HepG2 (cell line): ENCODE measurements around the gene C22orf39. TPM values are rescaled to one million over a fixed set of nuclear protein-coding genes. Genes with fewer than 3 reads are reported as not detected.

Source experiments
- HMGA1 ChIP-seq: sonication (generic); formaldehyde crosslinking; conservative IDR thresholded peaks from 2 replicates; pipeline ENCODE4 v1.4.0; 2020; ENCODE audit warnings: missing genetic modification reagents
- RBAK ChIP-seq: sonication (generic); formaldehyde crosslinking; IDR thresholded peaks from 2 replicates; pipeline ENCODE4 v1.5.1; 2020; ENCODE audit warnings: mild to moderate bottlenecking, missing genetic modification reagents
- TFE3 ChIP-seq: IDR thresholded peaks from 2 replicates; pipeline ENCODE4 v1.6.1; 2016
- ZFP91 ChIP-seq: sonication (generic); formaldehyde crosslinking; IDR thresholded peaks from 2 replicates; pipeline ENCODE4 v1.9.0; 2022; ENCODE audit warnings: missing genetic modification reagents, mild to moderate bottlenecking, borderline replicate concordance
- ZMYM3 ChIP-seq: sonication (generic); formaldehyde crosslinking; IDR thresholded peaks from 2 replicates; pipeline ENCODE4 v1.5.1; 2020; ENCODE audit warnings: mild to moderate bottlenecking, missing genetic modification reagents
- ZNF264 ChIP-seq: sonication (generic); formaldehyde crosslinking; IDR thresholded peaks from 2 replicates; pipeline ENCODE4 v1.4.0; 2020; ENCODE audit warnings: missing genetic modification reagents
- ZNF281 ChIP-seq: sonication (generic); formaldehyde crosslinking; IDR thresholded peaks from 2 replicates; pipeline ENCODE4 v1.4.0; 2020; ENCODE audit warnings: missing genetic modification reagents, borderline replicate concordance
- ZNF556 ChIP-seq: sonication (generic); formaldehyde crosslinking; IDR thresholded peaks from 2 replicates; pipeline ENCODE4 v1.4.0; 2020; ENCODE audit warnings: mild to moderate bottlenecking, missing genetic modification reagents, borderline replicate concordance
- polyA plus RNA-seq, 8 experiments: library from polyadenylated mRNA; depleted of rRNA in 3 of 8; stranded (reverse) in 7 of 8; unstranded in 1 of 8; fragments of >200 nt; fragmentation: Illumina TruSeq in 4 of 8; extraction: Trizol in 4 of 8; gene quantifications; 2 replicates each; pipeline versions ENCODE4 v1.2.1 to v1.2.3, GENCODE V29; 2011 to 2016; ENCODE audit warnings: low read depth in 4 of 8, missing spikeins in 1 of 8, mixed read lengths in 1 of 8; ENCODE audit not compliant: insufficient read depth in 1 of 8
- total RNA-seq, 5 experiments: library from RNA; depleted of rRNA; stranded (reverse); fragments of >200 nt; fragmentation: Illumina TruSeq; extraction: Trizol; gene quantifications; 2 replicates each; pipeline ENCODE4 v1.2.3, GENCODE V29; 2016; ENCODE audit warnings: low read depth in 1 of 5

Gene C22orf39
- total and polyA plus RNA-seq, 2 of the 13 experiments (the other 11 are each of a cell fraction or from before 2014, with no cell fraction given): 23.4 to 26.4 TPM

GRCh38 chr22:19472233-19472632 is 24.7 kb upstream of the C22orf39 start (continued):
- TF ChIP-seq ZNF281 (CRISPR knock-in tag): no peak
- TF ChIP-seq RBAK: no peak
- TF ChIP-seq ZNF264 (CRISPR knock-in tag): no peak
- no peak for TF ChIP-seq TFE3
- TF ChIP-seq HMGA1 (CRISPR knock-in tag): no peak
- no peak for TF ChIP-seq ZFP91 (CRISPR knock-in tag)
- TF ChIP-seq ZMYM3 (CRISPR knock-in tag): no peak
- no peak for TF ChIP-seq ZNF556
